ENCODE data around the gene CLCF1. TPM values are rescaled to one million over a fixed set of nuclear protein-coding genes. Genes with fewer than 3 reads are reported as not detected.

CLCF1 gene
- total and polyA plus RNA-seq, 2 of the 13 experiments (the other 11 are each of a cell fraction or from before 2014, with no cell fraction given) = 0.49 to 0.78 TPM

- TF ChIP-seq CENPX (CRISPR knock-in tag; IDR thresholded peaks at IDR 0.05) (no peak), IRX3 (CRISPR knock-in tag; IDR thresholded peaks at IDR 0.05; ENCODE audit: borderline replicate concordance, low read depth) (peak; percentile 83; the same call in 1 of the 2 replicates), ZNF605 (CRISPR knock-in tag; IDR thresholded peaks at IDR 0.05) (peak; percentile 84), RARG (CRISPR knock-in tag; IDR thresholded peaks at IDR 0.05; ENCODE audit: low read depth) (no peak), ATRX (CRISPR knock-in tag; IDR thresholded peaks at IDR 0.05; ENCODE audit: borderline replicate concordance) (no peak), ISL2 (CRISPR knock-in tag; IDR thresholded peaks at IDR 0.05) (0 out of 2 replicates have a peak, but pooled peaks have one; percentile 25), RFX5 (IDR thresholded peaks at IDR 0.05; ENCODE audit: low read depth, low read length) (0 out of 2 replicates have a peak, but pooled peaks have one; percentile 3), NFE2L2 (IDR thresholded peaks at IDR 0.05; ENCODE audit: low read length) (no peak), ZNF678 (CRISPR knock-in tag; IDR thresholded peaks at IDR 0.05) (peak; percentile 55; the same call in 1 of the 2 replicates), AKNA (CRISPR knock-in tag; IDR thresholded peaks at IDR 0.05; ENCODE audit: borderline replicate concordance) (no peak), ZNF616 (CRISPR knock-in tag; IDR thresholded peaks at IDR 0.05; ENCODE audit: low read depth) (peak; percentile 71; the same call in 1 of the 2 replicates), HBP1 (CRISPR knock-in tag; IDR thresholded peaks at IDR 0.05; ENCODE audit: low read depth) (peak; percentile 88), SIX4 (CRISPR knock-in tag; IDR thresholded peaks at IDR 0.05) (0 out of 2 replicates have a peak, but pooled peaks have one; percentile 22), HOXD1 (CRISPR knock-in tag; IDR thresholded peaks at IDR 0.05) (peak; percentile 80; the same call in 1 of the 2 replicates), MTERF4 (CRISPR knock-in tag; IDR thresholded peaks at IDR 0.05) (0 out of 2 replicates have a peak, but pooled peaks have one; percentile 57)
- TF ChIP-seq, protein P1, sequence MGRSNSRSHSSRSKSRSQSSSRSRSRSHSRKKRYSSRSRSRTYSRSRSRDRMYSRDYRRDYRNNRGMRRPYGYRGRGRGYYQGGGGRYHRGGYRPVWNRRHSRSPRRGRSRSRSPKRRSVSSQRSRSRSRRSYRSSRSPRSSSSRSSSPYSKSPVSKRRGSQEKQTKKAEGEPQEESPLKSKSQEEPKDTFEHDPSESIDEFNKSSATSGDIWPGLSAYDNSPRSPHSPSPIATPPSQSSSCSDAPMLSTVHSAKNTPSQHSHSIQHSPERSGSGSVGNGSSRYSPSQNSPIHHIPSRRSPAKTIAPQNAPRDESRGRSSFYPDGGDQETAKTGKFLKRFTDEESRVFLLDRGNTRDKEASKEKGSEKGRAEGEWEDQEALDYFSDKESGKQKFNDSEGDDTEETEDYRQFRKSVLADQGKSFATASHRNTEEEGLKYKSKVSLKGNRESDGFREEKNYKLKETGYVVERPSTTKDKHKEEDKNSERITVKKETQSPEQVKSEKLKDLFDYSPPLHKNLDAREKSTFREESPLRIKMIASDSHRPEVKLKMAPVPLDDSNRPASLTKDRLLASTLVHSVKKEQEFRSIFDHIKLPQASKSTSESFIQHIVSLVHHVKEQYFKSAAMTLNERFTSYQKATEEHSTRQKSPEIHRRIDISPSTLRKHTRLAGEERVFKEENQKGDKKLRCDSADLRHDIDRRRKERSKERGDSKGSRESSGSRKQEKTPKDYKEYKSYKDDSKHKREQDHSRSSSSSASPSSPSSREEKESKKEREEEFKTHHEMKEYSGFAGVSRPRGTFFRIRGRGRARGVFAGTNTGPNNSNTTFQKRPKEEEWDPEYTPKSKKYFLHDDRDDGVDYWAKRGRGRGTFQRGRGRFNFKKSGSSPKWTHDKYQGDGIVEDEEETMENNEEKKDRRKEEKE (IDR thresholded peaks at IDR 0.05) = no peak
- TF ChIP-seq, protein P2, sequence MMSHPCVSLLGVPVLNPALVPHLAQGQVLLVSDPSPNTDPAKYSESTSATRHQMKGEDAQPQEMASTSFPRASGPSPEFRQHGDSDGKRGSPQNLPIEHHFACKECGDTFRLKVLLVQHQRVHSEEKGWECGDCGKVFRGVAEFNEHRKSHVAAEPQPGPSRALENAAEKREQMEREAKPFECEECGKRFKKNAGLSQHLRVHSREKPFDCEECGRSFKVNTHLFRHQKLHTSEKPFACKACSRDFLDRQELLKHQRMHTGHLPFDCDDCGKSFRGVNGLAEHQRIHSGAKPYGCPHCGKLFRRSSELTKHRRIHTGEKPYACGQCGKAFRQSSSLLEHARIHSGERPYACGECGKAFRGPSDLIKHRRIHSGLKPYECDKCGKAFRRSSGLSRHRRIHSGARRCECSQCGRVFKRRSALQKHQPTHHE (CRISPR knock-in tag; IDR thresholded peaks at IDR 0.05; ENCODE audit: borderline replicate concordance) = no peak
Observed at GRCh38 chr11:67391304-67392182, 18.1 kb upstream of the CLCF1 start, which contains the start of gene RAD9A (continued).

Measured in HepG2 (cell line).